NT2/D1 (cell line): Measurements from ENCODE around the gene FMN2.

Experiments used
- SUZ12 ChIP-seq: IDR thresholded peaks from 2 replicates; pipeline ENCODE4 v1.6.1; 2011; ENCODE audit not compliant: insufficient read length, insufficient read depth; ENCODE audit errors: extremely low read depth
- ZNF274 ChIP-seq: IDR thresholded peaks from 2 replicates; pipeline ENCODE4 v1.6.1; 2011; ENCODE audit warnings: mild to moderate bottlenecking, low read depth, low read length

DNA sequence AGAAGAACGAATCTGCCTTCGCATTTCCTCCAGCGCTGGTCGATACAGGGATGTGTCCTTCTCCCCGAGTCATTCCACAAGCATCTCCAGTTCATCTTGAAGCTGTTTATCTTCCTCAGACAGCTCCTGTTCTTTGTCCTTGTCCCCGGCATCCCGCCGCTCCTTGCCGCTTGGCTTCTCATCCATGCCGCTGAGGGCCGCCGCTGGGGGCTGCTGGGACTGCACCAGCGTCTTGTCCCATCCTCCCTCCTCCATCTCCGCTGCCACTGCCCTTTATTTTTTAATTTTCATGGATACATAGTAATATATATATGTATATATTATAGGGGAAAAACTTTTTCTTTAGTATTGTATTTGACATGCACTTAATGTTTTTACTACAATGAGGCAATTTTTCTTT is 53.4 kb downstream of the FMN2 start:
- TF ChIP-seq SUZ12 (no peak), ZNF274 (no peak)
